Liver (tissue), 9 donors: Measurements from ENCODE around the gene AIMP1. TPM values are rescaled to one million over a fixed set of nuclear protein-coding genes. Genes with fewer than 3 reads are reported as not detected.

Experiments used
- DNase-seq: peaks from one replicate; pipeline ENCODE4 v3.0.0-alpha.2; 2017; ENCODE audit warnings: low spot score
- H3K27ac ChIP-seq, 2 donors: one replicate each; pipeline ENCODE4 v1.7.0; 2013; ENCODE audit warnings: inconsistent platforms in 2 of 2, low read length in 2 of 2, control low read depth in 1 of 2, low read depth in 1 of 2, mild to moderate bottlenecking in 1 of 2
- H3K27me3 ChIP-seq, 4 donors: one replicate each; pipeline versions ENCODE4 v1.6.1 to v1.7.0; 2013; ENCODE audit warnings: low read length in 3 of 4, inconsistent platforms in 1 of 4, mild to moderate bottlenecking in 1 of 4, moderate library complexity in 1 of 4; ENCODE audit not compliant: control insufficient read depth in 4 of 4, insufficient read depth in 4 of 4
- H3K36me3 ChIP-seq, 4 donors: one replicate each; pipeline versions ENCODE4 v1.6.1 to v1.7.0; 2013; ENCODE audit warnings: low read length in 3 of 4, mild to moderate bottlenecking in 3 of 4, low read depth in 1 of 4, moderate library complexity in 1 of 4; ENCODE audit not compliant: control insufficient read depth in 4 of 4, insufficient read depth in 3 of 4
- H3K4me1 ChIP-seq, 4 donors: one replicate each; pipeline versions ENCODE4 v1.6.1 to v1.7.0; 2013; ENCODE audit warnings: low read length in 3 of 4, mild to moderate bottlenecking in 3 of 4, moderate library complexity in 1 of 4; ENCODE audit not compliant: control insufficient read depth in 4 of 4, insufficient read depth in 4 of 4
- H3K4me3 ChIP-seq, 3 donors: one replicate each; pipeline versions ENCODE4 v1.6.1 to v1.7.0; 2013; ENCODE audit warnings: low read length in 3 of 3, control low read depth in 1 of 3, low read depth in 1 of 3, mild to moderate bottlenecking in 1 of 3
- H3K9ac ChIP-seq, 2 donors: one replicate each; pipeline ENCODE4 v1.7.0; 2013; ENCODE audit warnings: low read length in 2 of 2, mild to moderate bottlenecking in 2 of 2, moderate library complexity in 2 of 2, control low read depth in 1 of 2, low read depth in 1 of 2
- H3K9me3 ChIP-seq, 4 donors: one replicate each; pipeline versions ENCODE4 v1.6.1 to v1.7.0; 2013; ENCODE audit warnings: low read length in 3 of 4; ENCODE audit not compliant: control insufficient read depth in 4 of 4
- ATF3 ChIP-seq: IDR thresholded peaks from 2 replicates; pipeline ENCODE4 v1.6.1; 2016; ENCODE audit warnings: antibody characterized with exemption
- CTCF ChIP-seq: fragments of 150-350 bp; IDR thresholded peaks from 2 replicates; pipeline ENCODE4 v1.5.1; 2017; ENCODE audit warnings: improper control_type of control experiment, low read depth, low read length; ENCODE audit not compliant: missing input control
- EGR1 ChIP-seq, 2 donors: IDR thresholded peaks; 2 replicates each; pipeline ENCODE4 v1.6.1; 2016 to 2018; ENCODE audit warnings: antibody characterized with exemption in 2 of 2, low read depth in 2 of 2
- FOXA1 ChIP-seq: IDR thresholded peaks from 2 replicates; pipeline ENCODE4 v1.6.1; 2016; ENCODE audit warnings: antibody characterized with exemption
- FOXA2 ChIP-seq: IDR thresholded peaks from 2 replicates; pipeline ENCODE4 v1.6.1; 2016; ENCODE audit warnings: antibody characterized with exemption
- GABPA ChIP-seq, 2 donors: IDR thresholded peaks in 1 of 2; conservative IDR thresholded peaks in 1 of 2; 2 replicates each; pipeline ENCODE4 v1.6.1; 2016; ENCODE audit warnings: antibody characterized with exemption in 2 of 2, mild to moderate bottlenecking in 1 of 2, moderate library complexity in 1 of 2
- HNF4A ChIP-seq, 2 donors: conservative IDR thresholded peaks; 2 replicates each; pipeline ENCODE4 v1.6.1; 2016; ENCODE audit warnings: antibody characterized with exemption in 2 of 2, mild to moderate bottlenecking in 2 of 2
- HNF4G ChIP-seq: IDR thresholded peaks from 2 replicates; pipeline ENCODE4 v1.6.1; 2016; ENCODE audit warnings: antibody characterized with exemption
- JUND ChIP-seq, 2 donors: IDR thresholded peaks; 2 replicates each; pipeline ENCODE4 v1.6.1; 2016; ENCODE audit warnings: antibody characterized with exemption in 2 of 2
- MAX ChIP-seq: IDR thresholded peaks from 2 replicates; pipeline ENCODE4 v1.6.1; 2016; ENCODE audit warnings: antibody characterized with exemption
- NR2F2 ChIP-seq: IDR thresholded peaks from 2 replicates; pipeline ENCODE4 v1.6.1; 2016; ENCODE audit warnings: antibody characterized with exemption
- RAD21 ChIP-seq, 2 donors: IDR thresholded peaks; 2 replicates each; pipeline ENCODE4 v1.6.1; 2016; ENCODE audit warnings: antibody characterized with exemption in 2 of 2, mild to moderate bottlenecking in 2 of 2
- REST ChIP-seq: IDR thresholded peaks from 2 replicates; pipeline ENCODE4 v1.6.1; 2016; ENCODE audit warnings: antibody characterized with exemption, mild to moderate bottlenecking
- RXRA ChIP-seq, 2 donors: IDR thresholded peaks; 2 replicates each; pipeline ENCODE4 v1.6.1; 2017 to 2018; ENCODE audit warnings: antibody characterized with exemption in 2 of 2, mild to moderate bottlenecking in 1 of 2
- SP1 ChIP-seq: IDR thresholded peaks from 2 replicates; pipeline ENCODE4 v1.6.1; 2018; ENCODE audit warnings: antibody characterized with exemption, mild to moderate bottlenecking
- TAF1 ChIP-seq: conservative IDR thresholded peaks from 2 replicates; pipeline ENCODE4 v1.6.1; 2016; ENCODE audit warnings: antibody characterized with exemption, mild to moderate bottlenecking
- YY1 ChIP-seq: IDR thresholded peaks from 2 replicates; pipeline ENCODE4 v1.6.1; 2016; ENCODE audit warnings: antibody characterized with exemption, mild to moderate bottlenecking
- ZBTB33 ChIP-seq: IDR thresholded peaks from 2 replicates; pipeline ENCODE4 v1.6.1; 2016; ENCODE audit warnings: antibody characterized with exemption
- WGBS: extraction: QIAGEN DNeasy Blood & Tissue Kit; methylation state at CpG from one replicate; pipeline ENCODE4 v1.1.7; 2013; 5-methylcytosine and 5-hydroxymethylcytosine counted together
- polyA plus RNA-seq, 2 donors: library from polyadenylated mRNA; stranded (reverse) in 1 of 2; unstranded in 1 of 2; fragments of 200-250 nt in 1 of 2; fragments of >200 nt in 1 of 2; fragmentation: Nextera tagmentation in 1 of 2; extraction: Ambion mirVana in 1 of 2; gene quantifications; one replicate each; pipeline versions ENCODE4 v1.2.1 to v1.2.3, GENCODE V29; 2013 to 2015
- total RNA-seq, 2 donors: library from RNA; depleted of rRNA; stranded (reverse); fragments of >200 nt; gene quantifications; one replicate each; pipeline ENCODE4 v1.2.3, GENCODE V29; 2014
- donor health status: healthy.
- donor health status: healthy.
- donor health status: healthy.
- donor health status: healthy.
- donor health status: healthy.

The AIMP1 gene
- total and polyA plus RNA-seq, 4 donors: 8.6 to 44.6 (median 10.5) TPM

GRCh38 chr4:106385853-106386393 lies 69.6 kb downstream of the AIMP1 start:
- Histone ChIP-seq H3K36me3 (no peaks in the 10 kb centered on the region), H3K9me3 (peaks cover 0 to 10% (median 3%) of the 10 kb centered on the region in 4 donors), H3K27ac (no peak overlapping the region), H3K4me3 (no peak overlapping the region), H3K4me1 (no peaks in the 10 kb centered on the region), H3K9ac (no peak overlapping the region), H3K27me3 (peaks cover 0 to under 1% (median 0%) of the 10 kb centered on the region in 4 donors)
- 76% methylated on average over 6 of the region's 6 CpGs for WGBS
- TF ChIP-seq SP1 (no peak), HNF4A (conservative IDR thresholded peaks at IDR 0.05) (no peak), ATF3 (no peak), REST (no peak), TAF1 (no peak), YY1 (no peak), RAD21 (IDR thresholded peaks at IDR 0.05) (no peak), MAX (no peak), ZBTB33 (no peak), RXRA (IDR thresholded peaks at IDR 0.05) (no peak), JUND (IDR thresholded peaks at IDR 0.05) (no peak), GABPA (IDR thresholded peaks at IDR 0.05 in 1 of 2, conservative IDR thresholded peaks at IDR 0.05 in 1 of 2) (no peak), NR2F2 (no peak), FOXA2 (no peak), EGR1 (IDR thresholded peaks at IDR 0.05; ENCODE audit: low read depth in 2 of 2) (no peak), FOXA1 (no peak), HNF4G (no peak), CTCF (no peak)
- DNase-seq: no peak
